HepG2 (cell line): Measurements from ENCODE around the gene MIA2. TPM values are rescaled to one million over a fixed set of nuclear protein-coding genes. Genes with fewer than 3 reads are reported as not detected.

Experiments
- ARID2 ChIP-seq: sonication (generic); formaldehyde crosslinking; IDR thresholded peaks from 2 replicates; pipeline ENCODE4 v1.8.1; 2022; ENCODE audit warnings: mild to moderate bottlenecking, missing genetic modification reagents, borderline replicate concordance
- ATF5 ChIP-seq: sonication (generic); formaldehyde crosslinking; IDR thresholded peaks from 2 replicates; pipeline ENCODE4 v1.4.0; 2020; ENCODE audit warnings: mild to moderate bottlenecking, low read depth, missing genetic modification reagents
- FOXA3 ChIP-seq: IDR thresholded peaks from 2 replicates; pipeline ENCODE4 v1.6.1; 2016; ENCODE audit warnings: missing genetic modification reagents, missing compliant biosample characterization
- FOXK1 ChIP-seq: sonication (generic); formaldehyde crosslinking; IDR thresholded peaks from 2 replicates; pipeline ENCODE4 v1.4.0; 2020; ENCODE audit warnings: low read depth, missing genetic modification reagents, borderline replicate concordance
- MEF2D ChIP-seq: sonication (generic); formaldehyde crosslinking; IDR thresholded peaks from 2 replicates; pipeline ENCODE4 v1.5.1; 2020; ENCODE audit warnings: mild to moderate bottlenecking, missing genetic modification reagents
- MYC ChIP-seq: sonication (generic); formaldehyde crosslinking; IDR thresholded peaks from 2 replicates; pipeline ENCODE4 v1.9.0; 2021; ENCODE audit warnings: missing genetic modification reagents, borderline replicate concordance
- SRF ChIP-seq: IDR thresholded peaks from 2 replicates; pipeline ENCODE4 v1.6.1; 2011; ENCODE audit warnings: mild to moderate bottlenecking, low read depth, low read length, moderate library complexity
- TBX3 ChIP-seq: fragments of 450-650 bp; IDR thresholded peaks from 2 replicates; pipeline ENCODE4 v1.6.1; 2017; ENCODE audit warnings: antibody characterized with exemption, mild to moderate bottlenecking, inconsistent platforms, borderline replicate concordance
- XRCC5 ChIP-seq: fragments of 200-400 bp; formaldehyde crosslinking; optimal IDR thresholded peaks from 2 replicates; pipeline ENCODE3; 2017; ENCODE audit warnings: mild to moderate bottlenecking, low read length
- ZFP37 ChIP-seq: sonication (generic); formaldehyde crosslinking; IDR thresholded peaks from 2 replicates; pipeline ENCODE4 v1.4.0; 2020; ENCODE audit warnings: missing genetic modification reagents, borderline replicate concordance
- ZNF124 ChIP-seq: sonication (generic); formaldehyde crosslinking; IDR thresholded peaks from 2 replicates; pipeline ENCODE4 v1.4.0; 2020; ENCODE audit warnings: missing genetic modification reagents
- ZNF180 ChIP-seq: sonication (generic); formaldehyde crosslinking; IDR thresholded peaks from 2 replicates; pipeline ENCODE4 v1.4.0; 2020; ENCODE audit warnings: low read depth, missing genetic modification reagents, borderline replicate concordance
- ZNF232 ChIP-seq: sonication (generic); formaldehyde crosslinking; IDR thresholded peaks from 2 replicates; pipeline ENCODE4 v1.4.0; 2020; ENCODE audit warnings: missing genetic modification reagents, borderline replicate concordance
- ZNF264 ChIP-seq: sonication (generic); formaldehyde crosslinking; IDR thresholded peaks from 2 replicates; pipeline ENCODE4 v1.4.0; 2020; ENCODE audit warnings: missing genetic modification reagents
- ZNF331 ChIP-seq: sonication (generic); formaldehyde crosslinking; IDR thresholded peaks from 2 replicates; pipeline ENCODE4 v1.4.0; 2020; ENCODE audit warnings: missing genetic modification reagents
- ZNF430 ChIP-seq: sonication (generic); formaldehyde crosslinking; IDR thresholded peaks from 2 replicates; pipeline ENCODE4 v1.9.0; 2021; ENCODE audit warnings: mild to moderate bottlenecking, missing genetic modification reagents
- ZNF574 ChIP-seq: sonication (generic); formaldehyde crosslinking; IDR thresholded peaks from 2 replicates; pipeline ENCODE4 v1.4.0; 2020; ENCODE audit warnings: missing genetic modification reagents
- ZNF616 ChIP-seq: sonication (generic); formaldehyde crosslinking; IDR thresholded peaks from 2 replicates; pipeline ENCODE4 v1.5.0; 2020; ENCODE audit warnings: low read depth, mild to moderate bottlenecking, missing genetic modification reagents
- ZSCAN30 ChIP-seq: sonication (generic); formaldehyde crosslinking; IDR thresholded peaks from 2 replicates; pipeline ENCODE4 v1.5.0; 2020; ENCODE audit warnings: mild to moderate bottlenecking, missing genetic modification reagents
- polyA plus RNA-seq, 8 experiments: library from polyadenylated mRNA; depleted of rRNA in 3 of 8; stranded (reverse) in 7 of 8; unstranded in 1 of 8; fragments of >200 nt; fragmentation: Illumina TruSeq in 4 of 8; extraction: Trizol in 4 of 8; gene quantifications; 2 replicates each; pipeline versions ENCODE4 v1.2.1 to v1.2.3, GENCODE V29; 2011 to 2016; ENCODE audit warnings: low read depth in 4 of 8, missing spikeins in 1 of 8, mixed read lengths in 1 of 8; ENCODE audit not compliant: insufficient read depth in 1 of 8
- total RNA-seq, 5 experiments: library from RNA; depleted of rRNA; stranded (reverse); fragments of >200 nt; fragmentation: Illumina TruSeq; extraction: Trizol; gene quantifications; 2 replicates each; pipeline ENCODE4 v1.2.3, GENCODE V29; 2016; ENCODE audit warnings: low read depth in 1 of 5
- TF ChIP-seq, protein P1 (sequence below): IDR thresholded peaks from 2 replicates; pipeline ENCODE4 v1.6.1; 2016; ENCODE audit warnings: missing compliant biosample characterization, missing genetic modification reagents, borderline replicate concordance
- TF ChIP-seq, protein P2 (sequence below): sonication (generic); formaldehyde crosslinking; IDR thresholded peaks from 2 replicates; pipeline ENCODE4 v1.5.0; 2020; ENCODE audit warnings: mild to moderate bottlenecking, missing genetic modification reagents
- TF ChIP-seq, protein P3 (sequence below): sonication (generic); formaldehyde crosslinking; IDR thresholded peaks from 2 replicates; pipeline ENCODE4 v1.4.0; 2020; ENCODE audit warnings: mild to moderate bottlenecking, missing genetic modification reagents

Gene MIA2
- total and polyA plus RNA-seq, 2 of the 13 experiments (the other 11 are each of a cell fraction or from before 2014, with no cell fraction given): 134 to 158 TPM

- TF ChIP-seq ATF5 (CRISPR knock-in tag): no peak
- TF ChIP-seq, protein P1, sequence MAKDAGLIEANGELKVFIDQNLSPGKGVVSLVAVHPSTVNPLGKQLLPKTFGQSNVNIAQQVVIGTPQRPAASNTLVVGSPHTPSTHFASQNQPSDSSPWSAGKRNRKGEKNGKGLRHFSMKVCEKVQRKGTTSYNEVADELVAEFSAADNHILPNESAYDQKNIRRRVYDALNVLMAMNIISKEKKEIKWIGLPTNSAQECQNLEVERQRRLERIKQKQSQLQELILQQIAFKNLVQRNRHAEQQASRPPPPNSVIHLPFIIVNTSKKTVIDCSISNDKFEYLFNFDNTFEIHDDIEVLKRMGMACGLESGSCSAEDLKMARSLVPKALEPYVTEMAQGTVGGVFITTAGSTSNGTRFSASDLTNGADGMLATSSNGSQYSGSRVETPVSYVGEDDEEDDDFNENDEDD (CRISPR knock-in tag): peak; percentile 41; the same call in 1 of the 2 replicates
- TF ChIP-seq, protein P2, sequence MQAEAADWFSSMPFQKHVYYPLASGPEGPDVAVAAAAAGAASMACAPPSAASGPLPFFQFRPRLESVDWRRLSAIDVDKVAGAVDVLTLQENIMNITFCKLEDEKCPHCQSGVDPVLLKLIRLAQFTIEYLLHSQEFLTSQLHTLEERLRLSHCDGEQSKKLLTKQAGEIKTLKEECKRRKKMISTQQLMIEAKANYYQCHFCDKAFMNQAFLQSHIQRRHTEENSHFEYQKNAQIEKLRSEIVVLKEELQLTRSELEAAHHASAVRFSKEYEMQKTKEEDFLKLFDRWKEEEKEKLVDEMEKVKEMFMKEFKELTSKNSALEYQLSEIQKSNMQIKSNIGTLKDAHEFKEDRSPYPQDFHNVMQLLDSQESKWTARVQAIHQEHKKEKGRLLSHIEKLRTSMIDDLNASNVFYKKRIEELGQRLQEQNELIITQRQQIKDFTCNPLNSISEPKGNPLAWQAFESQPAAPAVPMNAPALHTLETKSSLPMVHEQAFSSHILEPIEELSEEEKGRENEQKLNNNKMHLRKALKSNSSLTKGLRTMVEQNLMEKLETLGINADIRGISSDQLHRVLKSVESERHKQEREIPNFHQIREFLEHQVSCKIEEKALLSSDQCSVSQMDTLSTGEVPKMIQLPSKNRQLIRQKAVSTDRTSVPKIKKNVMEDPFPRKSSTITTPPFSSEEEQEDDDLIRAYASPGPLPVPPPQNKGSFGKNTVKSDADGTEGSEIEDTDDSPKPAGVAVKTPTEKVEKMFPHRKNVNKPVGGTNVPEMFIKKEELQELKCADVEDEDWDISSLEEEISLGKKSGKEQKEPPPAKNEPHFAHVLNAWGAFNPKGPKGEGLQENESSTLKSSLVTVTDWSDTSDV (CRISPR knock-in tag): peak; percentile 84; the same call in 1 of the 2 replicates
- peak; percentile 62; the same call in 1 of the 2 replicates for TF ChIP-seq SRF
- 0 out of 2 replicates have a peak, but pooled peaks have one; percentile 6 for TF ChIP-seq MEF2D (CRISPR knock-in tag)
- peak; percentile 94 for TF ChIP-seq FOXK1 (CRISPR knock-in tag)
- TF ChIP-seq ZNF180 (CRISPR knock-in tag): 0 out of 2 replicates have a peak, but pooled peaks have one; percentile 70
- TF ChIP-seq ZNF616 (CRISPR knock-in tag): peak; percentile 92
- TF ChIP-seq TBX3: no peak
- TF ChIP-seq ZSCAN30 (CRISPR knock-in tag): no peak
- TF ChIP-seq ZNF430 (CRISPR knock-in tag): no peak
- peak; percentile 93 for TF ChIP-seq XRCC5
- TF ChIP-seq ZFP37 (CRISPR knock-in tag): peak; percentile 50
- TF ChIP-seq ZNF232 (CRISPR knock-in tag): peak; percentile 38; the same call in 1 of the 2 replicates
- no peak; the same call in 1 of the 2 replicates for TF ChIP-seq ARID2 (CRISPR knock-in tag)
- no peak; the same call in 1 of the 2 replicates for TF ChIP-seq ZNF264
- TF ChIP-seq ZNF124 (CRISPR knock-in tag): peak; percentile 88
- no peak for TF ChIP-seq MYC
- TF ChIP-seq ZNF574 (CRISPR knock-in tag): peak; percentile 58; the same call in 1 of the 2 replicates
- TF ChIP-seq ZNF331 (CRISPR knock-in tag): peak; percentile 64
- peak; percentile 65 for TF ChIP-seq FOXA3
- TF ChIP-seq, protein P3, sequence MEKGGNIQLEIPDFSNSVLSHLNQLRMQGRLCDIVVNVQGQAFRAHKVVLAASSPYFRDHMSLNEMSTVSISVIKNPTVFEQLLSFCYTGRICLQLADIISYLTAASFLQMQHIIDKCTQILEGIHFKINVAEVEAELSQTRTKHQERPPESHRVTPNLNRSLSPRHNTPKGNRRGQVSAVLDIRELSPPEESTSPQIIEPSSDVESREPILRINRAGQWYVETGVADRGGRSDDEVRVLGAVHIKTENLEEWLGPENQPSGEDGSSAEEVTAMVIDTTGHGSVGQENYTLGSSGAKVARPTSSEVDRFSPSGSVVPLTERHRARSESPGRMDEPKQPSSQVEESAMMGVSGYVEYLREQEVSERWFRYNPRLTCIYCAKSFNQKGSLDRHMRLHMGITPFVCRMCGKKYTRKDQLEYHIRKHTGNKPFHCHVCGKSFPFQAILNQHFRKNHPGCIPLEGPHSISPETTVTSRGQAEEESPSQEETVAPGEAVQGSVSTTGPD (CRISPR knock-in tag): no peak
These were observed 198.5 kb downstream of the MIA2 start, which contains the start of gene FBXO33 (continued) for GRCh38 chr14:39432179-39432618.
